Uterus (tissue), 4 donors: Measurements from ENCODE around the gene ADARB2. TPM values are rescaled to one million over a fixed set of nuclear protein-coding genes. Genes with fewer than 3 reads are reported as not detected.

ENCODE experiments used
- DNase-seq, 2 donors: peaks; one replicate each; pipeline ENCODE4 v3.0.0-alpha.2; 2019 to 2020
- H3K27ac ChIP-seq, 2 donors: fragments of 200-600 bp; sonication (generic); 1 replicate in 1 of 2; 2 replicates in 1 of 2; pipeline ENCODE4 v1.5.1; 2016 to 2018
- H3K27me3 ChIP-seq, 2 donors: fragments of 200-600 bp; sonication (generic); one replicate each; pipeline ENCODE4 v1.5.1; 2018 to 2019; ENCODE audit warnings: control low read depth in 1 of 2
- H3K36me3 ChIP-seq, 2 donors: fragments of 200-600 bp; sonication (generic); one replicate each; pipeline ENCODE4 v1.5.1; 2019; ENCODE audit warnings: control low read depth in 1 of 2
- H3K4me1 ChIP-seq, 2 donors: fragments of 200-600 bp; sonication (generic); one replicate each; pipeline ENCODE4 v1.5.1; 2018 to 2019; ENCODE audit warnings: control low read depth in 1 of 2
- H3K4me3 ChIP-seq, 2 donors: fragments of 200-600 bp; sonication (generic); 1 replicate in 1 of 2; 2 replicates in 1 of 2; pipeline ENCODE4 v1.5.1; 2018 to 2019; ENCODE audit warnings: mild to moderate bottlenecking in 1 of 2
- H3K9me3 ChIP-seq, 2 donors: fragments of 200-600 bp; sonication (generic); one replicate each; pipeline ENCODE4 v1.5.1; 2019; ENCODE audit warnings: control low read depth in 1 of 2
- POLR2A ChIP-seq, 2 donors: fragments of 450-650 bp; IDR thresholded peaks; one replicate each; pipeline ENCODE4 v1.6.1; 2016; ENCODE audit warnings: antibody characterized with exemption in 2 of 2, mild to moderate bottlenecking in 1 of 2, moderate library complexity in 1 of 2
- intact Hi-C: fragments of 100-400 bp; cut with DNase I; formaldehyde crosslinking; loops from one replicate; pipeline ENCODE4 v1.15.1; 2023; ENCODE audit warnings: low total_unique reads
- total RNA-seq, 4 donors: library from RNA; depleted of rRNA in 3 of 4; stranded (reverse); fragments of >200 nt in 3 of 4; gene quantifications; one replicate each; pipeline versions ENCODE4 v1.1.0 to v1.2.4, GENCODE V29; 2014 to 2023
- TF ChIP-seq, protein P1 (sequence below), 4 experiments: fragments of 200-600 bp in 2 of 4; fragments of 450-650 bp in 2 of 4; sonication (generic) in 2 of 4; IDR thresholded peaks; one replicate each; pipeline ENCODE4 v1.5.1; 2016 to 2019; ENCODE audit warnings: antibody characterized with exemption in 4 of 4, mild to moderate bottlenecking in 2 of 4, moderate library complexity in 1 of 4
- donor health status: DM: yes; HTN: yes; CAD: no.

ADARB2 gene
- total RNA-seq, 4 donors from 2014 or later: 0.76 to 2.6 (median 2.0) TPM; not detected in 1

DNA sequence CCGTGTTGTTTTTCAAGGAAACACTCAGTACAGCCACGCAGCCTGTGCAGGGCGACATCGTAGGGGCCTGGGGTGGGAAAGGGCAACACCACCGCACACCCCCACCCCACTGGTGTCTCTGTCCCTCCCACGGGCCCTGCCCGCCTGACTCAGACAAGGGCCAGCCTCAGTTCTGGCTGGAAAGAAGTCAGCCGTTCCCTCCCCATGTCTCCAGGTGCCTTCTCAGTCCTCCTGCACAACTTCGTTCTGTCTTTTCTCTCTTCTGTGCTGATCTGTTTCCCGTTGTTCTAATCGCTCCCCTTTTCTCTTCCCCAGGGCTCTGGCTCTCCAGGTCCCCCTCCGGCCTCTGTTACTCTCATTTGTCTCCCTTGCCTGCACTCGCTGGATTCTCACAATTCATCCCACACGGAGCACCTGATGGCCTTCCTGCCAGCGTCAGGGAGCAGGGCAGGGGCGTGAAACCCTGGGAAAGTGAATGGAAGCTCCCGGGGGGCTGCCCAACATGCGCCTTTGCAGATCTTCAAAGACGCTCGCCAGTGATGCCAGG is 583.4 kb downstream of the ADARB2 start:
- no peak for DNase-seq
- no peaks in the 10 kb centered on the region for H3K27me3 ChIP-seq
- TF ChIP-seq POLR2A (IDR thresholded peaks at IDR 0.05): no peak
- TF ChIP-seq, protein P1, sequence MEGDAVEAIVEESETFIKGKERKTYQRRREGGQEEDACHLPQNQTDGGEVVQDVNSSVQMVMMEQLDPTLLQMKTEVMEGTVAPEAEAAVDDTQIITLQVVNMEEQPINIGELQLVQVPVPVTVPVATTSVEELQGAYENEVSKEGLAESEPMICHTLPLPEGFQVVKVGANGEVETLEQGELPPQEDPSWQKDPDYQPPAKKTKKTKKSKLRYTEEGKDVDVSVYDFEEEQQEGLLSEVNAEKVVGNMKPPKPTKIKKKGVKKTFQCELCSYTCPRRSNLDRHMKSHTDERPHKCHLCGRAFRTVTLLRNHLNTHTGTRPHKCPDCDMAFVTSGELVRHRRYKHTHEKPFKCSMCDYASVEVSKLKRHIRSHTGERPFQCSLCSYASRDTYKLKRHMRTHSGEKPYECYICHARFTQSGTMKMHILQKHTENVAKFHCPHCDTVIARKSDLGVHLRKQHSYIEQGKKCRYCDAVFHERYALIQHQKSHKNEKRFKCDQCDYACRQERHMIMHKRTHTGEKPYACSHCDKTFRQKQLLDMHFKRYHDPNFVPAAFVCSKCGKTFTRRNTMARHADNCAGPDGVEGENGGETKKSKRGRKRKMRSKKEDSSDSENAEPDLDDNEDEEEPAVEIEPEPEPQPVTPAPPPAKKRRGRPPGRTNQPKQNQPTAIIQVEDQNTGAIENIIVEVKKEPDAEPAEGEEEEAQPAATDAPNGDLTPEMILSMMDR (IDR thresholded peaks at IDR 0.05): no peak
- no peaks in the 10 kb centered on the region for H3K36me3 ChIP-seq
- no peaks in the 10 kb centered on the region for H3K4me1 ChIP-seq
- H3K9me3 ChIP-seq: no peaks in the 10 kb centered on the region
- H3K27ac ChIP-seq: no peak overlapping the region
- no peak overlapping the region for H3K4me3 ChIP-seq
- intact Hi-C loops: no loop called here

DNA sequence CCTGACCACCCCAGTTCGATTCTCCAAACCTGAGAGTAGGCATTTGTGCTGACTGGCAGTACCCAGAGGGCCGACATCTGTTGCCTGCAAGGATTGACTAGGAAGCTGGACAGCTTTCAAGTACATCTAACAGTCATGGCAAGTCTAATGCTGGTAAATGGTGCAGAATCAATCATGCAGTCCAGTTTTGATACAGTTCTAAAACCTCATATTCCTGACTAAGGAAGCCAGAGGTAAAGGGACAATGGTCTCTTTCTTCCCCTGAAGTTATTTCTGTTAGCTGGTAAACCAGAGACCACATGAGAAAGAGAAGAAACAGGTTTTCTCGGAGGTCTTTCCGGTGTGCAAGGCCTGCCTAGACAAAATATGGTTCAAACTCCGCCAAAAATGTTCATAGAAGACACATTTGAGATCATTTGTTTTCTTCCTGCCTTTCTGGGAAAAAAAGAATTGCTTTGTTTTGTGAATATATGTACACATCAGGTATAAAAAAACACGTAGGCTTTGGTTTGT is 584.0 kb downstream of the ADARB2 start:
- no peaks in the 10 kb centered on the region for H3K9me3 ChIP-seq
- H3K36me3 ChIP-seq: no peaks in the 10 kb centered on the region
- no peaks in the 10 kb centered on the region for H3K4me1 ChIP-seq
- intact Hi-C loops: no loop called here
- TF ChIP-seq, protein P1 (IDR thresholded peaks at IDR 0.05): no peak
- no peak for TF ChIP-seq POLR2A (IDR thresholded peaks at IDR 0.05)
- H3K27ac ChIP-seq: no peak overlapping the region
- no peak for DNase-seq
- no peaks in the 10 kb centered on the region for H3K27me3 ChIP-seq
- no peak overlapping the region for H3K4me3 ChIP-seq

DNA sequence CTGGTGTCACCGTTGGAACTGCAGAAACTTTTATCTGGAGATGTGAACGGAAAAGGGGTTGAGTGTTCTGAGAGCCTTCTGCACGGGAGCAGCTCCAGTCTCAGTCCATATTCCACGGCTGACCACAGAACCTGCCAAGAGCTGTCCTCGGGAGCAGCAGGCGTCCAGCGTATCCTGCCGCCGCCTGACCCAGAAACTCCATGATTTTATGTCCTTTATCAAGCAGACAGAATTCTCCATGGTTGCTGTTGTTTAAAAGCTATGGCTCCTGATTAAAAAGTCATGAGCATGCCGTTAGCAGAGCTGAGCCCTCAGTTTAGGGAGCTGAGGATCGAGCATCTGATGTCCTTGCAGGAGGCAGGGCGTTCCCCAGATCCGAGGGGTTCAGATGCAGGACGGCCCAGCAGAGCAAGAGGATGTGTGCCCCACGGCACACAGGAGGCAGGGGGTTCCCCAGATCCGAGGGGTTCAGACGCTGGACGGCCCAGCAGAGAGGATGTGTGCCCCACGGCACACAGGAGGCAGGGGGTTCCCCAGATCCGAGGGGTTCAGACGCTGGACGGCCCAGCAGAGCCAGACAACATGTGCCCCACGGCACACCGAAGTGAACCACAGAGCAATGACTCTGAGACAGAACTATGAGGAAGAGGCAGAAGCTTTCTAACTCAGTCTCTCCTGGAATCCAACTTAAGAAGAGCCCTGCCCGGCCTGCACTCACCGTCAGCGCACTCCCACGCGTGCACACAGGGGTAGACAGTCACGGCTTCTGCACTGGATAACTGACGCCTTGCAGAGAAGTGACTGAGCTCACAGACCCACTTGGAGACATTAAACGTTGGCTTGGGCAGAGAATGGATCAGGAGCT is 584.7 kb downstream of the ADARB2 start:
- no peak overlapping the region for H3K27ac ChIP-seq
- no peak for TF ChIP-seq POLR2A (IDR thresholded peaks at IDR 0.05)
- TF ChIP-seq, protein P1 (IDR thresholded peaks at IDR 0.05): no peak
- no peaks in the 10 kb centered on the region for H3K27me3 ChIP-seq
- intact Hi-C loops: no loop called here
- DNase-seq: no peak
- H3K9me3 ChIP-seq: no peaks in the 10 kb centered on the region
- no peak overlapping the region for H3K4me3 ChIP-seq
- H3K36me3 ChIP-seq: no peaks in the 10 kb centered on the region
- H3K4me1 ChIP-seq: no peaks in the 10 kb centered on the region

DNA sequence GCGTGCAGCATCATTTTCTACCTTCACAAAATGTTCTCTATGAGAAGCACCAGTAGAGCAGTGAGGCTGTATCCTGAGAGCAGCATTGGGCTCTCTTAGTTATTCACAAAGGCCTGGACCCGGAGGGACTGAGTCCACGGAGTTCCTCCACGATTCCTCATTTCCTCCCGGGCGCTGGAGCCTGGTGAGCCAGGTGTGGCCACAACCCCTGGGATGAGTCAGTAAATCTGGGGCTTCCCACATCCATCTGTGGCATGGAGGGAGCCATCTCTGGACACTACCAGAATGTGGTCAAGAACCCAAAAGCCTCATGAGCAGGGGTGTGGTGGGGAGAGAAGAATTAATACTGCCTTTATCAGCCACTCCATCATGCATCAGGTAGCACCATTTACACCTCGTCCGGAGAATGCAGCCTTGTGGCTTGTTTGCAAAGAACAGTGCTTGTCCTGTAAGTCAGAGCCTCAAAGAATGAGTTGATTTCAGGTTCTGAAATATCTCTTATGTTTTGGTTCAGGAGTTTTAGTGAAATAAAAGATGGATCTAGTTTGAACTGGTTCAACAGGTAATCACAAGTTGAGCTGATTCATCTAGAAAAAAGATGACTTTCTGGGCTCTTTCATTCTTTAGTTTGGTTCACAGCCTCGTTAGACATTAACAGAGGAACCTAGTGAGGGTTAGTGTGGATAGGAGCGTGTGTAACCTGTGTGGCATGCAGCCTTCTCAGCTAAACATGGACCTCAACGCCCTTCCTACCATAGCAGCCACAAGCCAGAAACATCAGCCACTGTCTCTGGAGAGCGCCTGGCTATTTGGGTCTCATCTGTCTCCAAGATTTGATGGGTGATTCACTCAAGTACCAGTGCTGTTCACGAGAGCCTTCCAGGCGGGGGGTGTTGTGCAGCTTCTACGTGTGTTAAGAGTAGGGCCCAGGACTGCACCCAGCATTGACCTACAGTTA is 586.0 kb downstream of the ADARB2 start:
- no peaks in the 10 kb centered on the region for H3K9me3 ChIP-seq
- intact Hi-C loops: no loop called here
- TF ChIP-seq, protein P1 (IDR thresholded peaks at IDR 0.05): no peak
- no peak for TF ChIP-seq POLR2A (IDR thresholded peaks at IDR 0.05)
- no peaks in the 10 kb centered on the region for H3K36me3 ChIP-seq
- no peak for DNase-seq
- H3K27me3 ChIP-seq: no peaks in the 10 kb centered on the region
- no peak overlapping the region for H3K27ac ChIP-seq
- H3K4me1 ChIP-seq: no peaks in the 10 kb centered on the region
- no peak overlapping the region for H3K4me3 ChIP-seq
